ENCODE results near the gene SPATA2. TPM values are rescaled to one million over a fixed set of nuclear protein-coding genes. Genes with fewer than 3 reads are reported as not detected.
"Not testable (repeated sequence)": the region's sequence is repeated elsewhere in the genome, so short reads cannot be mapped to it uniquely, and the experiment has no call there.

SPATA2 gene
- 10 to 100 TPM in 3 of 5 donors, 1 to 10 TPM in 2; 9.6 to 19.4 (median 10.4) TPM for total RNA-seq
- total RNA-seq (2013) = 3.8 TPM
- 9.0 to 52.5 (median 21.8) reads per million in 29 experiments for total RNA-seq

- Histone ChIP-seq H3K27ac (ENCODE audit: low read length) (peak within 1 kb of the TSS; percentile 99), H3K9me3 (no peaks in the 10 kb centered on the region), H3K27me3 (replicated peaks in 1 of 2; ENCODE audit: control insufficient read depth in 2 of 2, extremely low read depth in 1 of 2, insufficient read depth in 2 of 2, low read length in 1 of 2) (no peaks in the 10 kb centered on the region), H3K4me1 (ENCODE audit: control insufficient read depth in 1 of 2, extremely low read depth in 1 of 2, insufficient read depth in 2 of 2, low read length in 2 of 2) (peaks cover 6 to 28% of the 10 kb centered on the region in 2 experiments), H3K36me3 (ENCODE audit: control insufficient read depth in 2 of 2, extremely low read depth in 1 of 2, insufficient read depth in 1 of 2, low read length in 1 of 2) (no peaks in the 10 kb centered on the region), H3K4me3 (ENCODE audit: control insufficient read depth in 1 of 2, extremely low read depth in 1 of 2, low read length in 1 of 2) (peak within 1 kb of the TSS; percentile 96 to 98)
- Mint-ChIP-seq H3K27ac (peak within 1 kb of the TSS; percentile 99 to 100), H3K4me3 (peak within 1 kb of the TSS; percentile 94 to 99 (median 98)), H3K9me3 (no peaks in the 10 kb centered on the region), H3K36me3 (no peaks in the 10 kb centered on the region), H3K27me3 (no peaks in the 10 kb centered on the region), H3K4me1 (peaks cover 40 to 43% (median 41%) of the 10 kb centered on the region in 3 donors)
- CTCF ChIA-PET = interaction anchor here in 1 of 2 donors (0.6 to 1.9 kb wide), 6 partner anchors 9 to 201 kb away, joined by 3 to 10 read pairs (median 4); partner anchors contain the start of gene RNF114
- POLR2A ChIA-PET = interaction anchor here (1.0 to 1.6 kb wide), 3 partner anchors 9 to 21 kb away, joined by 3 to 7 read pairs (median 3); partner anchors contain the start of gene RNF114 (in 2 of the 2)
- under 1% methylated on average over 63 of the region's 69 CpGs for WGBS (ENCODE audit: insufficient coverage)
- DNase-seq (peak; percentile 79 to 97 (median 91)), ATAC-seq (replicated peaks in 1 of 4) (peak; percentile 85 to 87 (median 86))
Measured at GRCh38 chr20:49915380-49916145, at the start of gene SPATA2. Gene SPATA2 (minus strand): TSS chr20:49915529. CDS start chr20:49908490, 7,039 bp downstream.

- DNase-seq (no peak), ATAC-seq (replicated peaks in 1 of 4) (no peak)
- H3K36me3 Mint-ChIP-seq = peaks cover 24% of the 10 kb centered on the region
- no peak overlapping the region for H3K27ac Mint-ChIP-seq
- no peaks in the 10 kb centered on the region for H3K4me1 ChIP-seq (ENCODE audit: control insufficient read depth in 1 of 2, extremely low read depth in 1 of 2, insufficient read depth in 2 of 2, low read length in 2 of 2)
- H3K4me1 Mint-ChIP-seq = no peaks in the 10 kb centered on the region
- no peaks in the 10 kb centered on the region for H3K27me3 Mint-ChIP-seq
- CTCF ChIA-PET = no interaction called here
- H3K9me3 Mint-ChIP-seq = no peaks in the 10 kb centered on the region
- no CpG with 5 or more reads among the region's 4 CpGs for WGBS (ENCODE audit: insufficient coverage)
- no peaks in the 10 kb centered on the region for H3K9me3 ChIP-seq
- H3K36me3 ChIP-seq (ENCODE audit: control insufficient read depth in 2 of 2, extremely low read depth in 1 of 2, insufficient read depth in 1 of 2, low read length in 1 of 2) = peaks cover 0 to 5% of the 10 kb centered on the region in 2 donors
- no peak overlapping the region for H3K4me3 Mint-ChIP-seq
- H3K27me3 ChIP-seq (replicated peaks in 1 of 2; ENCODE audit: control insufficient read depth in 2 of 2, extremely low read depth in 1 of 2, insufficient read depth in 2 of 2, low read length in 1 of 2) = no peaks in the 10 kb centered on the region
- H3K27ac ChIP-seq (ENCODE audit: low read length) = no peak overlapping the region
- no peak overlapping the region for H3K4me3 ChIP-seq (ENCODE audit: control insufficient read depth in 1 of 2, extremely low read depth in 1 of 2, low read length in 1 of 2)
- POLR2A ChIA-PET = no interaction called here
Measured at GRCh38 chr20:49961413-49961812, 46.1 kb upstream of the SPATA2 start.

GRCh38 chr20:49957089-49957938 is 42.0 kb upstream of the SPATA2 start:
- H3K9me3 ChIP-seq; H3K27me3 Mint-ChIP-seq; DNase-seq; H3K4me3 ChIP-seq (ENCODE audit: control insufficient read depth in 1 of 2, extremely low read depth in 1 of 2, low read length in 1 of 2); H3K27ac Mint-ChIP-seq; CTCF ChIA-PET; H3K27me3 ChIP-seq (replicated peaks in 1 of 2; ENCODE audit: control insufficient read depth in 2 of 2, extremely low read depth in 1 of 2, insufficient read depth in 2 of 2, low read length in 1 of 2); POLR2A ChIA-PET; H3K4me1 ChIP-seq (ENCODE audit: control insufficient read depth in 1 of 2, extremely low read depth in 1 of 2, insufficient read depth in 2 of 2, low read length in 2 of 2); H3K4me3 Mint-ChIP-seq; ATAC-seq (replicated peaks in 1 of 4); H3K9me3 Mint-ChIP-seq; H3K27ac ChIP-seq (ENCODE audit: low read length); H3K4me1 Mint-ChIP-seq: not testable (repeated sequence)
- WGBS (ENCODE audit: insufficient coverage) = 85% methylated on average over 8 of the region's 12 CpGs
- H3K36me3 Mint-ChIP-seq = peaks cover 36% of the 10 kb centered on the region
- H3K36me3 ChIP-seq (ENCODE audit: control insufficient read depth in 2 of 2, extremely low read depth in 1 of 2, insufficient read depth in 1 of 2, low read length in 1 of 2) = peaks cover 0 to 33% of the 10 kb centered on the region in 2 donors

GRCh38 chr20:49956689-49957088 is 41.4 kb upstream of the SPATA2 start:
- no peaks in the 10 kb centered on the region for H3K27me3 ChIP-seq (replicated peaks in 1 of 2; ENCODE audit: control insufficient read depth in 2 of 2, extremely low read depth in 1 of 2, insufficient read depth in 2 of 2, low read length in 1 of 2)
- no peaks in the 10 kb centered on the region for H3K9me3 ChIP-seq
- POLR2A ChIA-PET = no interaction called here
- peaks cover 0 to 39% of the 10 kb centered on the region in 2 donors for H3K36me3 ChIP-seq (ENCODE audit: control insufficient read depth in 2 of 2, extremely low read depth in 1 of 2, insufficient read depth in 1 of 2, low read length in 1 of 2)
- DNase-seq = no peak
- H3K4me1 ChIP-seq (ENCODE audit: control insufficient read depth in 1 of 2, extremely low read depth in 1 of 2, insufficient read depth in 2 of 2, low read length in 2 of 2) = no peaks in the 10 kb centered on the region
- no peak for ATAC-seq (replicated peaks in 1 of 4)
- H3K27ac ChIP-seq (ENCODE audit: low read length) = no peak overlapping the region
- 96% methylated on average over 13 of the region's 18 CpGs for WGBS (ENCODE audit: insufficient coverage)
- H3K4me3 Mint-ChIP-seq = no peak overlapping the region
- no peaks in the 10 kb centered on the region for H3K9me3 Mint-ChIP-seq
- H3K36me3 Mint-ChIP-seq = peaks cover 39% of the 10 kb centered on the region
- no peaks in the 10 kb centered on the region for H3K27me3 Mint-ChIP-seq
- CTCF ChIA-PET = no interaction called here
- H3K27ac Mint-ChIP-seq = peak overlapping the region in 1 of 2 donors; percentile 6
- no peaks in the 10 kb centered on the region for H3K4me1 Mint-ChIP-seq
- H3K4me3 ChIP-seq (ENCODE audit: control insufficient read depth in 1 of 2, extremely low read depth in 1 of 2, low read length in 1 of 2) = no peak overlapping the region

- CTCF ChIA-PET; H3K27ac Mint-ChIP-seq; H3K9me3 ChIP-seq; H3K4me3 ChIP-seq (ENCODE audit: control insufficient read depth in 1 of 2, extremely low read depth in 1 of 2, low read length in 1 of 2); H3K4me1 ChIP-seq (ENCODE audit: control insufficient read depth in 1 of 2, extremely low read depth in 1 of 2, insufficient read depth in 2 of 2, low read length in 2 of 2); H3K4me1 Mint-ChIP-seq; H3K9me3 Mint-ChIP-seq; H3K27me3 ChIP-seq (replicated peaks in 1 of 2; ENCODE audit: control insufficient read depth in 2 of 2, extremely low read depth in 1 of 2, insufficient read depth in 2 of 2, low read length in 1 of 2); H3K4me3 Mint-ChIP-seq; DNase-seq; ATAC-seq (replicated peaks in 1 of 4); H3K27ac ChIP-seq (ENCODE audit: low read length); H3K27me3 Mint-ChIP-seq: not testable (repeated sequence)
- peaks cover 39% of the 10 kb centered on the region for H3K36me3 Mint-ChIP-seq
- WGBS (ENCODE audit: insufficient coverage) = 98% methylated on average over 11 of the region's 12 CpGs
- H3K36me3 ChIP-seq (ENCODE audit: control insufficient read depth in 2 of 2, extremely low read depth in 1 of 2, insufficient read depth in 1 of 2, low read length in 1 of 2) = peaks cover 0 to 45% of the 10 kb centered on the region in 2 donors
- POLR2A ChIA-PET = interaction anchor here in 1 of 2 donors (0.5 to 0.6 kb wide), 2 partner anchors 24 to 153 kb away, joined by 3 to 5 read pairs; no protein-coding TSS in a partner anchor
Measured at GRCh38 chr20:49955830-49956396, 40.6 kb upstream of the SPATA2 start.

GRCh38 chr20:49955167-49955566 is 39.8 kb upstream of the SPATA2 start:
- Histone ChIP-seq H3K27me3 (replicated peaks in 1 of 2; ENCODE audit: control insufficient read depth in 2 of 2, extremely low read depth in 1 of 2, insufficient read depth in 2 of 2, low read length in 1 of 2) (no peaks in the 10 kb centered on the region), H3K36me3 (ENCODE audit: control insufficient read depth in 2 of 2, extremely low read depth in 1 of 2, insufficient read depth in 1 of 2, low read length in 1 of 2) (peaks cover 4 to 53% of the 10 kb centered on the region in 2 donors), H3K27ac (ENCODE audit: low read length) (no peak overlapping the region), H3K9me3 (no peaks in the 10 kb centered on the region), H3K4me3 (ENCODE audit: control insufficient read depth in 1 of 2, extremely low read depth in 1 of 2, low read length in 1 of 2) (no peak overlapping the region), H3K4me1 (ENCODE audit: control insufficient read depth in 1 of 2, extremely low read depth in 1 of 2, insufficient read depth in 2 of 2, low read length in 2 of 2) (no peaks in the 10 kb centered on the region)
- POLR2A ChIA-PET = interaction anchor here in 1 of 2 donors (0.6 kb wide), 1 partner anchor 154 kb away, joined by 3 read pairs; no protein-coding TSS in a partner anchor
- H3K9me3 Mint-ChIP-seq = no peaks in the 10 kb centered on the region
- H3K4me1 Mint-ChIP-seq = no peaks in the 10 kb centered on the region
- peak overlapping the region in 1 of 2 donors; percentile 12 for H3K27ac Mint-ChIP-seq
- H3K27me3 Mint-ChIP-seq = no peaks in the 10 kb centered on the region
- H3K4me3 Mint-ChIP-seq = no peak overlapping the region
- DNase-seq = no peak
- H3K36me3 Mint-ChIP-seq = peaks cover 43% of the 10 kb centered on the region
- WGBS (ENCODE audit: insufficient coverage) = 100% methylated on average over 3 of the region's 3 CpGs
- CTCF ChIA-PET = no interaction called here
- ATAC-seq (replicated peaks in 1 of 4) = peak in 2 of 4 experiments; percentile 11 to 22

Measured in T-cell (primary cell).